Peyer's patch (tissue), 4 donors: ENCODE measurements around the gene CCDC187.

Source experiments
- POLR2A ChIP-seq, 2 donors: fragments of 450-650 bp; IDR thresholded peaks; one replicate each; pipeline ENCODE4 v1.5.1; 2017; ENCODE audit warnings: antibody characterized with exemption in 2 of 2, mild to moderate bottlenecking in 2 of 2, moderate library complexity in 2 of 2
- TF ChIP-seq, protein P1 (sequence below), 6 experiments: fragments of 450-650 bp in 4 of 6; fragments of 200-600 bp in 2 of 6; sonication (generic) in 1 of 6; IDR thresholded peaks; one replicate each; pipeline ENCODE4 v1.5.1; 2017 to 2019; ENCODE audit warnings: antibody characterized with exemption in 6 of 6, mild to moderate bottlenecking in 3 of 6, moderate library complexity in 1 of 6

DNA sequence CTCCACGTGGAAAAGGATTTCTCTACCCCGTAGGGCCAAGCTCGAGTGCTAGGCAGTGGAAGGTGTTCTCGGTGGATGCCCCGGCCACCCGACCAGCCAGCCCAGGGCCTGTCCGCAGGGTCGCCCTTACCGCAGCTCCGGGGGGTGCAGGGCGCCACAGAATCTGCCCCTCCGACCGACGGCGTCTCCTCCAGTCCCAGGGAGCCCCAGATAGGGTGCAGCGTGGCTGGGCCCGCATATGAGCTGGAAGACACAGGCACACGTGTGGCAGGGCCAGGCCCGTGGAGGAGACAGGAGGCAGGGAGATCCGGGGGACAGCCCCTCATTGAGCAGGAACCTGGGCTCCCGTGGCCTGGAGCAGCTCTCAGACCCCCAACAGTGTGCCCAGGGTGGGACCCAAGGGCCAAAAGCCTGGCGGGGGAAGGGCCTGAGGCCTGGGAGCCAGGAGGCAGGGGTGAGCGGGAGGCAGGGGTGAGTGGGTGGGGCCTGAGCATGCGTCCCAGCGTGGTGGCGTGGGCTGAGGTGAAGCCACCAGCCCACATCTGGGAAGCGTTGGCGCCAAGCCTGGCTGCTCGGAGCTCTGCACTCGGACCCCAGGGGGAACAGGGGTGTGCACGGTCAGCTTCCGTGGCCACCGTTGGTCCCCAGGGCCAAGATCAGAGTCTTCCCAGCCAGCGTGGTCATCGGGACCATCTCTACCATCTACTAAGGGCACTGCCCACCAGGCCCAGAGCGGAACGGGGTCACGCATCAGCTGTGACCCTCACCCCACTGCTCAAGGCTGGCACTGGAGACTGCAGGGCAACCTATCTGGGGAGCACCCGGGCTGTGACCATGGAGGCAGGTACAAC is 22.2 kb downstream of the CCDC187 start:
- TF ChIP-seq, protein P1, sequence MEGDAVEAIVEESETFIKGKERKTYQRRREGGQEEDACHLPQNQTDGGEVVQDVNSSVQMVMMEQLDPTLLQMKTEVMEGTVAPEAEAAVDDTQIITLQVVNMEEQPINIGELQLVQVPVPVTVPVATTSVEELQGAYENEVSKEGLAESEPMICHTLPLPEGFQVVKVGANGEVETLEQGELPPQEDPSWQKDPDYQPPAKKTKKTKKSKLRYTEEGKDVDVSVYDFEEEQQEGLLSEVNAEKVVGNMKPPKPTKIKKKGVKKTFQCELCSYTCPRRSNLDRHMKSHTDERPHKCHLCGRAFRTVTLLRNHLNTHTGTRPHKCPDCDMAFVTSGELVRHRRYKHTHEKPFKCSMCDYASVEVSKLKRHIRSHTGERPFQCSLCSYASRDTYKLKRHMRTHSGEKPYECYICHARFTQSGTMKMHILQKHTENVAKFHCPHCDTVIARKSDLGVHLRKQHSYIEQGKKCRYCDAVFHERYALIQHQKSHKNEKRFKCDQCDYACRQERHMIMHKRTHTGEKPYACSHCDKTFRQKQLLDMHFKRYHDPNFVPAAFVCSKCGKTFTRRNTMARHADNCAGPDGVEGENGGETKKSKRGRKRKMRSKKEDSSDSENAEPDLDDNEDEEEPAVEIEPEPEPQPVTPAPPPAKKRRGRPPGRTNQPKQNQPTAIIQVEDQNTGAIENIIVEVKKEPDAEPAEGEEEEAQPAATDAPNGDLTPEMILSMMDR (IDR thresholded peaks at IDR 0.05) = no peak
- TF ChIP-seq POLR2A (IDR thresholded peaks at IDR 0.05) = no peak
